IMR-90 (cell line): ENCODE results near the gene GRM2. TPM values are rescaled to one million over a fixed set of nuclear protein-coding genes. Genes with fewer than 3 reads are reported as not detected.

Experiments used
- ATAC-seq: fragments of 200-7000 bp; cut with Tn5 transposase; 2 replicates; pipeline ENCODE4 v1.9.1; 2020; ENCODE audit warnings: low read depth, mild to moderate bottlenecking, moderate library complexity
- BruUV-seq: library from RNA; stranded (reverse); fragments of 400-500 nt; replicated peaks from 2 replicates; lab custom pipeline; 2021; lab: Mats Ljungman, UMichigan
- CTCF ChIA-PET: fragments of 300-600 bp; formaldehyde crosslinking; extraction: SDS; loops from one replicate; lab custom pipeline; 2021; ENCODE audit warnings: antibody characterized with exemption; lab: Yijun Ruan, JAX
- POLR2A ChIA-PET: fragments of 300-600 bp; sonication (Branson Sonifier 250); formaldehyde crosslinking; loops from one replicate; lab custom pipeline; 2022; ENCODE audit warnings: antibody characterized with exemption; ENCODE audit not compliant: unreplicated experiment; lab: Charles Lee
- DNase-seq: peaks from one replicate; pipeline ENCODE4 v3.0.0; 2013
- H2AFZ ChIP-seq: replicated peaks from 2 replicates; pipeline ENCODE3; 2013; ENCODE audit warnings: low read length, mild to moderate bottlenecking; ENCODE audit not compliant: poor library complexity
- H2AK5ac ChIP-seq: 2 replicates; pipeline ENCODE4 v1.6.1; 2013; ENCODE audit warnings: low read depth, low read length, inconsistent platforms
- H2AK9ac ChIP-seq: replicated peaks from 2 replicates; pipeline ENCODE3; 2013; ENCODE audit warnings: mild to moderate bottlenecking, low read depth, low read length, moderate library complexity; ENCODE audit not compliant: poor library complexity
- H2BK120ac ChIP-seq: 2 replicates; pipeline ENCODE4 v1.6.1; 2013; ENCODE audit warnings: low read depth, low read length, inconsistent platforms
- H2BK15ac ChIP-seq: 3 replicates; pipeline ENCODE4 v1.6.1; 2013; ENCODE audit warnings: low read depth, low read length, inconsistent platforms
- H2BK20ac ChIP-seq: 2 replicates; pipeline ENCODE4 v1.6.1; 2013; ENCODE audit warnings: low read depth, mild to moderate bottlenecking, inconsistent platforms, low read length, moderate library complexity
- H2BK5ac ChIP-seq: 2 replicates; pipeline ENCODE4 v1.6.1; 2013; ENCODE audit warnings: mild to moderate bottlenecking, low read depth, low read length, inconsistent platforms; ENCODE audit not compliant: poor library complexity, severe bottlenecking
- H3K14ac ChIP-seq: replicated peaks from 2 replicates; pipeline ENCODE4 v1.6.1; 2013; ENCODE audit warnings: low read depth, low read length, inconsistent platforms
- H3K18ac ChIP-seq: 2 replicates; pipeline ENCODE4 v1.6.1; 2013; ENCODE audit warnings: low read depth, low read length, control low read depth
- H3K23ac ChIP-seq: 2 replicates; pipeline ENCODE4 v1.6.1; 2013; ENCODE audit warnings: low read depth, low read length, inconsistent platforms
- H3K27ac ChIP-seq: 2 replicates; pipeline ENCODE4 v1.5.1; 2013; ENCODE audit warnings: mild to moderate bottlenecking, control low read depth, low read length; ENCODE audit not compliant: insufficient read depth
- H3K27me3 ChIP-seq: 2 replicates; pipeline ENCODE4 v1.6.1; 2013; ENCODE audit warnings: low read length; ENCODE audit not compliant: control insufficient read depth, insufficient read depth
- H3K36me3 ChIP-seq: 2 replicates; pipeline ENCODE4 v1.6.1; 2013; ENCODE audit warnings: low read length, mixed read lengths; ENCODE audit not compliant: control insufficient read depth, insufficient read depth
- H3K4ac ChIP-seq: 2 replicates; pipeline ENCODE4 v1.6.1; 2013; ENCODE audit warnings: low read depth, low read length, inconsistent platforms
- H3K4me1 ChIP-seq: 2 replicates; pipeline ENCODE4 v1.6.1; 2013; ENCODE audit warnings: low read length, mixed read lengths; ENCODE audit not compliant: control insufficient read depth, insufficient read depth
- H3K4me2 ChIP-seq: 2 replicates; pipeline ENCODE4 v1.6.1; 2013; ENCODE audit warnings: low read depth, mild to moderate bottlenecking, control low read depth, low read length, moderate library complexity
- H3K4me3 ChIP-seq: 2 replicates; pipeline ENCODE4 v1.5.1; 2013; ENCODE audit warnings: low read depth, mild to moderate bottlenecking, control low read depth, low read length, moderate library complexity; ENCODE audit not compliant: insufficient read depth
- H3K56ac ChIP-seq: 2 replicates; pipeline ENCODE4 v1.6.1; 2013; ENCODE audit warnings: low read length, inconsistent platforms; ENCODE audit not compliant: insufficient read depth; ENCODE audit errors: extremely low read depth
- H3K79me1 ChIP-seq, 2 experiments: 2 replicates each; pipeline ENCODE4 v1.6.1; 2013; ENCODE audit warnings: low read length in 2 of 2, inconsistent platforms in 1 of 2, low read depth in 1 of 2
- H3K9ac ChIP-seq: 2 replicates; pipeline ENCODE4 v1.6.1; 2013; ENCODE audit warnings: low read depth, low read length, control low read depth
- H3K9me1 ChIP-seq: 2 replicates; pipeline ENCODE4 v1.6.1; 2013; ENCODE audit warnings: low read length, inconsistent platforms; ENCODE audit not compliant: insufficient read depth
- H3K9me3 ChIP-seq: 2 replicates; pipeline ENCODE4 v1.6.1; 2013; ENCODE audit warnings: low read length; ENCODE audit not compliant: control insufficient read depth, insufficient read depth
- H4K20me1 ChIP-seq: 2 replicates; pipeline ENCODE4 v1.6.1; 2013; ENCODE audit warnings: low read length, inconsistent platforms; ENCODE audit not compliant: insufficient read depth
- H4K5ac ChIP-seq: 2 replicates; pipeline ENCODE4 v1.6.1; 2013; ENCODE audit warnings: mild to moderate bottlenecking, low read depth, low read length, control low read depth
- H4K8ac ChIP-seq, 2 experiments: 2 replicates each; pipeline ENCODE4 v1.6.1; 2013; ENCODE audit warnings: low read depth in 2 of 2, low read length in 2 of 2, control low read depth in 1 of 2, inconsistent platforms in 1 of 2
- H4K91ac ChIP-seq: 2 replicates; pipeline ENCODE4 v1.6.1; 2013; ENCODE audit warnings: low read depth, low read length, inconsistent platforms; ENCODE audit not compliant: insufficient read depth
- BHLHE40 ChIP-seq: fragments of 150-350 bp; IDR thresholded peaks from 2 replicates; pipeline ENCODE4 v1.6.1; 2016; ENCODE audit warnings: mild to moderate bottlenecking, low read depth, low read length
- CEBPB ChIP-seq: IDR thresholded peaks from 2 replicates; pipeline ENCODE4 v1.6.1; 2012; ENCODE audit warnings: low read depth, low read length, improper control_type of control experiment
- MAFK ChIP-seq: IDR thresholded peaks from 2 replicates; pipeline ENCODE4 v1.6.1; 2012; ENCODE audit warnings: low read depth, low read length, improper control_type of control experiment
- RCOR1 ChIP-seq: IDR thresholded peaks from 2 replicates; pipeline ENCODE4 v1.6.1; 2012; ENCODE audit warnings: mild to moderate bottlenecking, low read length, improper control_type of control experiment; ENCODE audit not compliant: insufficient replicate concordance
- USF2 ChIP-seq: fragments of 150-350 bp; IDR thresholded peaks from 2 replicates; pipeline ENCODE4 v1.6.1; 2017; ENCODE audit warnings: mild to moderate bottlenecking, antibody characterized with exemption, low read length, low read depth
- WGBS, 2 experiments: methylation state at CpG; one replicate each; pipeline versions ENCODE4 v1.1.5 to v1.1.7; 2013; ENCODE audit warnings: missing lambda C conversion rate in 2 of 2; ENCODE audit not compliant: insufficient read length in 1 of 2; ENCODE audit errors: extremely low coverage in 2 of 2; 5-methylcytosine and 5-hydroxymethylcytosine counted together
- dilution Hi-C: fragments of 300-500 bp; cut with HindIII; formaldehyde crosslinking; loops from one replicate; pipeline ENCODE4 v1.14.3; 2018; ENCODE audit warnings: low sequenced_read_pairs; ENCODE audit not compliant: unreplicated experiment
- in situ Hi-C: fragments of 300-500 bp; cut with MboI; formaldehyde crosslinking; loops from 3 replicates; pipeline ENCODE4 v1.14.3; 2019; ENCODE audit warnings: low sequenced_read_pairs, inconsistent platforms, mixed read lengths
- intact Hi-C: fragments of 100-400 bp; cut with micrococcal nuclease; formaldehyde crosslinking; loops from 2 replicates; pipeline ENCODE4 v1.10.0; 2022
- polyA plus RNA-seq, 3 experiments: library from polyadenylated mRNA; depleted of rRNA; stranded (reverse); fragments of >200 nt; gene quantifications; 2 replicates each; pipeline ENCODE4 v1.2.3, GENCODE V29; 2012; ENCODE audit warnings: low replicate concordance in 1 of 3
- total RNA-seq: library from RNA; depleted of rRNA; stranded (reverse); fragments of >200 nt; gene quantifications from 2 replicates; pipeline ENCODE4 v1.2.3, GENCODE V29; 2012

GRM2 gene
- total and polyA plus RNA-seq, 2 of the 4 experiments (the other 2 are of a cell fraction): under 0.01 to 0.14 TPM

- Histone ChIP-seq H3K79me1 (no peaks in the 10 kb centered on the region), H3K4ac (no peak overlapping the region), H3K4me3 (no peak overlapping the region), H2AFZ (no peak overlapping the region), H2BK5ac (no peak overlapping the region), H2BK20ac (no peak overlapping the region), H4K8ac (no peak overlapping the region), H3K56ac (no peak overlapping the region), H3K18ac (no peak overlapping the region), H3K27ac (no peak overlapping the region), H3K9ac (no peak overlapping the region), H3K4me2 (no peak overlapping the region), H4K20me1 (no peaks in the 10 kb centered on the region), H3K27me3 (no peaks in the 10 kb centered on the region; the same call in 1 of the 2 replicates), H4K91ac (no peak overlapping the region), H3K36me3 (no peaks in the 10 kb centered on the region), H2BK15ac (no peak overlapping the region), H3K9me3 (no peaks in the 10 kb centered on the region), H4K5ac (no peak overlapping the region), H2AK9ac (no peak overlapping the region), H3K9me1 (no peaks in the 10 kb centered on the region), H3K14ac (no peak overlapping the region), H3K4me1 (no peaks in the 10 kb centered on the region), H2BK120ac (no peak overlapping the region), H2AK5ac (no peak overlapping the region), H3K23ac (no peak overlapping the region)
- no TSS peak for BruUV-seq
- CTCF ChIA-PET: no interaction called here
- in situ Hi-C loops: no loop called here
- ATAC-seq: no peak
- dilution Hi-C loops: no loop called here
- TF ChIP-seq CEBPB (no peak), BHLHE40 (no peak), USF2 (no peak), RCOR1 (no peak), MAFK (no peak)
- WGBS, 2 experiments: no CpG with 5 or more reads among the region's 2 CpGs
- POLR2A ChIA-PET: no interaction called here
- intact Hi-C loops: loop anchor here (10.0 kb wide), 1 partner anchor 169 kb away; the partner anchor contains the start of gene IQCF1
- no peak for DNase-seq
Measured at GRCh38 chr3:51735950-51736349, 29.1 kb downstream of the GRM2 start.
